IMR-90 (cell line): ENCODE results near the gene GPR153. TPM values are rescaled to one million over a fixed set of nuclear protein-coding genes. Genes with fewer than 3 reads are reported as not detected.

Experiments used
- ATAC-seq: fragments of 200-7000 bp; cut with Tn5 transposase; 2 replicates; pipeline ENCODE4 v1.9.1; 2020; ENCODE audit warnings: low read depth, mild to moderate bottlenecking, moderate library complexity
- BruUV-seq: library from RNA; stranded (reverse); fragments of 400-500 nt; replicated peaks from 2 replicates; lab custom pipeline; 2021; lab: Mats Ljungman, UMichigan
- CTCF ChIA-PET: fragments of 300-600 bp; formaldehyde crosslinking; extraction: SDS; loops from one replicate; lab custom pipeline; 2021; ENCODE audit warnings: antibody characterized with exemption; lab: Yijun Ruan, JAX
- POLR2A ChIA-PET: fragments of 300-600 bp; sonication (Branson Sonifier 250); formaldehyde crosslinking; loops from one replicate; lab custom pipeline; 2022; ENCODE audit warnings: antibody characterized with exemption; ENCODE audit not compliant: unreplicated experiment; lab: Charles Lee
- DNase-seq: peaks from one replicate; pipeline ENCODE4 v3.0.0; 2013
- H2AFZ ChIP-seq: replicated peaks from 2 replicates; pipeline ENCODE3; 2013; ENCODE audit warnings: low read length, mild to moderate bottlenecking; ENCODE audit not compliant: poor library complexity
- H2AK5ac ChIP-seq: 2 replicates; pipeline ENCODE4 v1.6.1; 2013; ENCODE audit warnings: low read depth, low read length, inconsistent platforms
- H2AK9ac ChIP-seq: replicated peaks from 2 replicates; pipeline ENCODE3; 2013; ENCODE audit warnings: mild to moderate bottlenecking, low read depth, low read length, moderate library complexity; ENCODE audit not compliant: poor library complexity
- H2BK120ac ChIP-seq: 2 replicates; pipeline ENCODE4 v1.6.1; 2013; ENCODE audit warnings: low read depth, low read length, inconsistent platforms
- H2BK15ac ChIP-seq: 3 replicates; pipeline ENCODE4 v1.6.1; 2013; ENCODE audit warnings: low read depth, low read length, inconsistent platforms
- H2BK20ac ChIP-seq: 2 replicates; pipeline ENCODE4 v1.6.1; 2013; ENCODE audit warnings: low read depth, mild to moderate bottlenecking, inconsistent platforms, low read length, moderate library complexity
- H2BK5ac ChIP-seq: 2 replicates; pipeline ENCODE4 v1.6.1; 2013; ENCODE audit warnings: mild to moderate bottlenecking, low read depth, low read length, inconsistent platforms; ENCODE audit not compliant: poor library complexity, severe bottlenecking
- H3K14ac ChIP-seq: replicated peaks from 2 replicates; pipeline ENCODE4 v1.6.1; 2013; ENCODE audit warnings: low read depth, low read length, inconsistent platforms
- H3K18ac ChIP-seq: 2 replicates; pipeline ENCODE4 v1.6.1; 2013; ENCODE audit warnings: low read depth, low read length, control low read depth
- H3K23ac ChIP-seq: 2 replicates; pipeline ENCODE4 v1.6.1; 2013; ENCODE audit warnings: low read depth, low read length, inconsistent platforms
- H3K27ac ChIP-seq: 2 replicates; pipeline ENCODE4 v1.5.1; 2013; ENCODE audit warnings: mild to moderate bottlenecking, control low read depth, low read length; ENCODE audit not compliant: insufficient read depth
- H3K27me3 ChIP-seq: 2 replicates; pipeline ENCODE4 v1.6.1; 2013; ENCODE audit warnings: low read length; ENCODE audit not compliant: control insufficient read depth, insufficient read depth
- H3K36me3 ChIP-seq: 2 replicates; pipeline ENCODE4 v1.6.1; 2013; ENCODE audit warnings: low read length, mixed read lengths; ENCODE audit not compliant: control insufficient read depth, insufficient read depth
- H3K4ac ChIP-seq: 2 replicates; pipeline ENCODE4 v1.6.1; 2013; ENCODE audit warnings: low read depth, low read length, inconsistent platforms
- H3K4me1 ChIP-seq: 2 replicates; pipeline ENCODE4 v1.6.1; 2013; ENCODE audit warnings: low read length, mixed read lengths; ENCODE audit not compliant: control insufficient read depth, insufficient read depth
- H3K4me2 ChIP-seq: 2 replicates; pipeline ENCODE4 v1.6.1; 2013; ENCODE audit warnings: low read depth, mild to moderate bottlenecking, control low read depth, low read length, moderate library complexity
- H3K4me3 ChIP-seq: 2 replicates; pipeline ENCODE4 v1.5.1; 2013; ENCODE audit warnings: low read depth, mild to moderate bottlenecking, control low read depth, low read length, moderate library complexity; ENCODE audit not compliant: insufficient read depth
- H3K56ac ChIP-seq: 2 replicates; pipeline ENCODE4 v1.6.1; 2013; ENCODE audit warnings: low read length, inconsistent platforms; ENCODE audit not compliant: insufficient read depth; ENCODE audit errors: extremely low read depth
- H3K79me1 ChIP-seq, 2 experiments: 2 replicates each; pipeline ENCODE4 v1.6.1; 2013; ENCODE audit warnings: low read length in 2 of 2, inconsistent platforms in 1 of 2, low read depth in 1 of 2
- H3K9ac ChIP-seq: 2 replicates; pipeline ENCODE4 v1.6.1; 2013; ENCODE audit warnings: low read depth, low read length, control low read depth
- H3K9me1 ChIP-seq: 2 replicates; pipeline ENCODE4 v1.6.1; 2013; ENCODE audit warnings: low read length, inconsistent platforms; ENCODE audit not compliant: insufficient read depth
- H3K9me3 ChIP-seq: 2 replicates; pipeline ENCODE4 v1.6.1; 2013; ENCODE audit warnings: low read length; ENCODE audit not compliant: control insufficient read depth, insufficient read depth
- H4K20me1 ChIP-seq: 2 replicates; pipeline ENCODE4 v1.6.1; 2013; ENCODE audit warnings: low read length, inconsistent platforms; ENCODE audit not compliant: insufficient read depth
- H4K5ac ChIP-seq: 2 replicates; pipeline ENCODE4 v1.6.1; 2013; ENCODE audit warnings: mild to moderate bottlenecking, low read depth, low read length, control low read depth
- H4K8ac ChIP-seq, 2 experiments: 2 replicates each; pipeline ENCODE4 v1.6.1; 2013; ENCODE audit warnings: low read depth in 2 of 2, low read length in 2 of 2, control low read depth in 1 of 2, inconsistent platforms in 1 of 2
- H4K91ac ChIP-seq: 2 replicates; pipeline ENCODE4 v1.6.1; 2013; ENCODE audit warnings: low read depth, low read length, inconsistent platforms; ENCODE audit not compliant: insufficient read depth
- BHLHE40 ChIP-seq: fragments of 150-350 bp; IDR thresholded peaks from 2 replicates; pipeline ENCODE4 v1.6.1; 2016; ENCODE audit warnings: mild to moderate bottlenecking, low read depth, low read length
- CEBPB ChIP-seq: IDR thresholded peaks from 2 replicates; pipeline ENCODE4 v1.6.1; 2012; ENCODE audit warnings: low read depth, low read length, improper control_type of control experiment
- CHD1 ChIP-seq: IDR thresholded peaks from 2 replicates; pipeline ENCODE4 v1.6.1; 2012; ENCODE audit warnings: low read depth, low read length, improper control_type of control experiment
- CTCF ChIP-seq: conservative IDR thresholded peaks from 2 replicates; pipeline ENCODE4 v1.5.1; 2012; ENCODE audit warnings: mild to moderate bottlenecking, low read depth, low read length, improper control_type of control experiment
- ELK1 ChIP-seq: fragments of 150-350 bp; IDR thresholded peaks from 2 replicates; pipeline ENCODE4 v1.6.1; 2016; ENCODE audit warnings: low read depth, mild to moderate bottlenecking, low read length, moderate library complexity, borderline replicate concordance
- FOS ChIP-seq: fragments of 150-350 bp; IDR thresholded peaks from 2 replicates; pipeline ENCODE4 v1.6.1; 2016; ENCODE audit warnings: low read depth, low read length
- MAFK ChIP-seq: IDR thresholded peaks from 2 replicates; pipeline ENCODE4 v1.6.1; 2012; ENCODE audit warnings: low read depth, low read length, improper control_type of control experiment
- MAZ ChIP-seq: IDR thresholded peaks from 2 replicates; pipeline ENCODE4 v1.6.1; 2012; ENCODE audit warnings: low read depth, mild to moderate bottlenecking, low read length, improper control_type of control experiment, moderate library complexity, borderline replicate concordance
- MXI1 ChIP-seq: IDR thresholded peaks from 2 replicates; pipeline ENCODE4 v1.6.1; 2012; ENCODE audit warnings: low read depth, mild to moderate bottlenecking, low read length, moderate library complexity, borderline replicate concordance
- NFE2L2 ChIP-seq: fragments of 150-350 bp; IDR thresholded peaks from 2 replicates; pipeline ENCODE4 v1.6.1; 2016; ENCODE audit warnings: low read depth, mild to moderate bottlenecking, low read length
- POLR2A ChIP-seq: IDR thresholded peaks from 2 replicates; pipeline ENCODE4 v1.6.1; 2012; ENCODE audit warnings: mild to moderate bottlenecking, low read depth, low read length
- RAD21 ChIP-seq: IDR thresholded peaks from 2 replicates; pipeline ENCODE4 v1.6.1; 2012; ENCODE audit warnings: low read length, improper control_type of control experiment
- RCOR1 ChIP-seq: IDR thresholded peaks from 2 replicates; pipeline ENCODE4 v1.6.1; 2012; ENCODE audit warnings: mild to moderate bottlenecking, low read length, improper control_type of control experiment; ENCODE audit not compliant: insufficient replicate concordance
- RFX5 ChIP-seq: IDR thresholded peaks from 2 replicates; pipeline ENCODE4 v1.8.0; 2012; ENCODE audit warnings: low read depth, mild to moderate bottlenecking, low read length, moderate library complexity
- SMC3 ChIP-seq: fragments of 150-350 bp; IDR thresholded peaks from 2 replicates; pipeline ENCODE4 v1.6.1; 2016; ENCODE audit warnings: low read depth, mild to moderate bottlenecking, antibody characterized with exemption, low read length, moderate library complexity
- USF2 ChIP-seq: fragments of 150-350 bp; IDR thresholded peaks from 2 replicates; pipeline ENCODE4 v1.6.1; 2017; ENCODE audit warnings: mild to moderate bottlenecking, antibody characterized with exemption, low read length, low read depth
- WGBS, 2 experiments: methylation state at CpG; one replicate each; pipeline versions ENCODE4 v1.1.5 to v1.1.7; 2013; ENCODE audit warnings: missing lambda C conversion rate in 2 of 2; ENCODE audit not compliant: insufficient read length in 1 of 2; ENCODE audit errors: extremely low coverage in 2 of 2; 5-methylcytosine and 5-hydroxymethylcytosine counted together
- dilution Hi-C: fragments of 300-500 bp; cut with HindIII; formaldehyde crosslinking; loops from one replicate; pipeline ENCODE4 v1.14.3; 2018; ENCODE audit warnings: low sequenced_read_pairs; ENCODE audit not compliant: unreplicated experiment
- in situ Hi-C: fragments of 300-500 bp; cut with MboI; formaldehyde crosslinking; loops from 3 replicates; pipeline ENCODE4 v1.14.3; 2019; ENCODE audit warnings: low sequenced_read_pairs, inconsistent platforms, mixed read lengths
- intact Hi-C: fragments of 100-400 bp; cut with micrococcal nuclease; formaldehyde crosslinking; loops from 2 replicates; pipeline ENCODE4 v1.10.0; 2022
- polyA plus RNA-seq, 3 experiments: library from polyadenylated mRNA; depleted of rRNA; stranded (reverse); fragments of >200 nt; gene quantifications; 2 replicates each; pipeline ENCODE4 v1.2.3, GENCODE V29; 2012; ENCODE audit warnings: low replicate concordance in 1 of 3
- total RNA-seq: library from RNA; depleted of rRNA; stranded (reverse); fragments of >200 nt; gene quantifications from 2 replicates; pipeline ENCODE4 v1.2.3, GENCODE V29; 2012

The GPR153 gene
- total and polyA plus RNA-seq, 2 of the 4 experiments (the other 2 are of a cell fraction) = 1.8 to 5.2 TPM

GRCh38 chr1:6256645-6257044, 4.3 kb downstream of the GPR153 start:
- Histone ChIP-seq H3K23ac (no peak overlapping the region), H2BK15ac (no peak overlapping the region), H4K91ac (no peak overlapping the region), H2BK120ac (no peak overlapping the region), H4K8ac (no peak overlapping the region), H2AK9ac (no peak overlapping the region), H3K14ac (no peak overlapping the region), H2AFZ (no peak overlapping the region), H3K18ac (no peak overlapping the region), H3K9me3 (no peaks in the 10 kb centered on the region), H3K36me3 (no peaks in the 10 kb centered on the region), H3K27me3 (no peaks in the 10 kb centered on the region; the same call in 1 of the 2 replicates), H3K56ac (no peak overlapping the region), H3K4me2 (no peak overlapping the region), H4K5ac (no peak overlapping the region), H3K79me1 (no peaks in the 10 kb centered on the region), H3K27ac (no peak overlapping the region), H4K20me1 (peaks cover 4% of the 10 kb centered on the region), H3K9ac (no peak overlapping the region), H2BK5ac (no peak overlapping the region), H3K4me1 (peaks cover 2% of the 10 kb centered on the region; the same call in 1 of the 2 replicates), H3K4me3 (no peak overlapping the region), H2BK20ac (no peak overlapping the region), H3K4ac (no peak overlapping the region), H3K9me1 (no peaks in the 10 kb centered on the region), H2AK5ac (no peak overlapping the region; the same call in 1 of the 2 replicates)
- DNase-seq (no peak), ATAC-seq (no peak)
- WGBS, 2 experiments = 94% methylated on average over 9 of the region's 13 CpGs; no CpG with 5 or more reads in 1 of the 2 experiments
- intact Hi-C loops = no loop called here
- in situ Hi-C loops = loop anchor here (10.0 kb wide), 1 partner anchor 148 kb away; no protein-coding TSS in a partner anchor
- no peak for TF ChIP-seq MXI1
- TF ChIP-seq NFE2L2 = no peak
- no peak for TF ChIP-seq CEBPB
- no peak for TF ChIP-seq BHLHE40
- TF ChIP-seq SMC3 = no peak
- no peak for TF ChIP-seq MAZ
- no peak for TF ChIP-seq RFX5
- TF ChIP-seq CTCF = no peak
- no peak for TF ChIP-seq RAD21
- no peak for TF ChIP-seq ELK1
- no peak for TF ChIP-seq POLR2A
- TF ChIP-seq MAFK = no peak
- no peak for TF ChIP-seq USF2
- TF ChIP-seq RCOR1 = no peak
- no peak for TF ChIP-seq CHD1
- TF ChIP-seq FOS = no peak
- CTCF ChIA-PET = interaction anchor here (1.5 kb wide), 1 partner anchor 10 kb away, joined by 8 read pairs; no protein-coding TSS in a partner anchor
- POLR2A ChIA-PET = no interaction called here
- no TSS peak for BruUV-seq
- dilution Hi-C loops = no loop called here
